ENCODE measurements around the gene CACNA1D.
"Not testable (repeated sequence)": the region's sequence is repeated elsewhere in the genome, so short reads cannot be mapped to it uniquely, and the experiment has no call there.

Gene CACNA1D

DNA sequence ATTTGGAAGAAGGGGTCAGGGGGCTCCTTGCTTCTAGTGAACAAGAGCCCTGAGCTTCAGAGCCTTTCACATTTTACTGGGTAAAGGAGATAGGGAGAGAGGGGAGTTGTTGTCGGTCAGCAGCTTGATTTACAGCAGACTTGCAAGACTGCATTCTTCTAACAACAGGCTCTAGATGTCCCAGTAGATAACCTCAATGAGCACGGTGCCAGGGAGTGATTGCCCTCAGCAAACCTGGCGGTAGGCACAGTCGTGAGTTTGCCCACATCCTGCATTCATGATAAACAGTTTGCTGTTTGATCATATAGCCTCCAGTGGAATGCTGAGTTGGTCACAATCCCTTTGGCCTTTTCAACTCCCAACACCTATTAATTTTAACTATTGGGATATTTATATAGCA is 170.4 kb downstream of the CACNA1D start:
- not testable (repeated sequence) for DNase-seq

DNA sequence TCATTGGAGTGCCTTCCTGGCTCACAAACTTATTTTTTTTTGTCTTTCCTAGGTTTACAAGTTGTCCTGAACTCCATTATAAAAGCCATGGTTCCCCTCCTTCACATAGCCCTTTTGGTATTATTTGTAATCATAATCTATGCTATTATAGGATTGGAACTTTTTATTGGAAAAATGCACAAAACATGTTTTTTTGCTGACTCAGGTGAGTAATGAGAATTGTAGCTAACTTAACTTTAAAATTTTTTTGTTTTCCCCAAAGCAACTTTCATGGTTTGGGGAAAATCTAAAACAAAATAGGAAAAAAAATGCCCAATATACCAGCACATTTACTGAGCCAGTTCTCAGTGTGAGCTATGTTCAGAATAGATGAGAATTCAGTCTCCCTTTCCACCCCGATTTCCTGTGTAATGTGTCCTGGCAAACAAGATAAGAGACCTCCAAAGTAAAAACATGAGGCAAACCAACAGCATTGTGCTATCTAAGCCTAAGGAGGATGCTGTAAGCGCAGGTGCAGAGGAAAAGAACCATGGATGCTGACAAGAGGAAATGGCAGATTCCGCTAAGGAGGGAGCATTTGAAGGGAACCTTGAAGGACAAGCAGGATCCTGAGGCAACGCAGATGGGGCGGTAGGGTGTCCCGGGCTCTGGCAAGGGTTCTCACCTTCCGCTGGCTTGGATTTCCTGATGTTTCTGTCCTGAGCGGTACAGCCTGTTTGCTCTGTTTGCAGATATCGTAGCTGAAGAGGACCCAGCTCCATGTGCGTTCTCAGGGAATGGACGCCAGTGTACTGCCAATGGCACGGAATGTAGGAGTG is 171.4 kb downstream of the CACNA1D start:
- no peak for DNase-seq

DNA sequence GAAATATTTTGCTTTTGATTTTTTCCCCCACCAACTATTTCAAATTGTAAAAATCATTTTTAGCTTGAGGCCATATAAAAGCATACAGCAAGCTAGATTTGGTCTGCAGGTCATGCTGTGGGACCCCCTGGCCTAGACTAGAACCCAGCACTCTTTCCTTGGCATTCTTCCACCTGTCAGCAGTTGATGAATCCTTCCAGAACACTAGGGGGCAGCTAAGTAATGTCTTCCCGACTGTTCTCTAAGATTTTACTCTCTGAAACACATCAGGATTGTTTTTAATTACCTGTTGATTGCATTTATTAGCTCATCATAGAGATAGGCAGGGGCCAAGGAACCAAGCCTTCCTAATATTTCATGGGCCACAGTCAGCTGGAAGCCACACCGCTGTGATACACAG is 174.5 kb downstream of the CACNA1D start:
- no peak for DNase-seq

DNA sequence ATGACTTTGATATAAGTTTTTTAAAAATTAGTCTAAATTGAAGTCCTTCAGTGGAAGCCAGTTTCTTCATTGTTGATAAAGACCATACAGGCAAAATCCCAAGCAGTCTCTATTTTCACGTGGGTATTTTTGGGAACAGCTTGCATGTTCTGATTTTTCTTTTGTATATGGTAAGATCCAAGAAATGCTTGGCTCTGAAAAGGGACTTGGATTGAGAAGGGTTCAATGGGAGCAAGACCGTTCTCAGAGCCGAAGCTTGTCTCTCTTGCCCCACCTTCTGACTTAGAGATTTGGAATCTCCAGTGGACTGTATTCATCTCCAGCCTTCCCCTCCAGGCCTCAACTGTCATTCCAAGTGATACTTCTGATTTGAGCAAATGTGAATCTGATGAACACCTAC is 176.3 kb downstream of the CACNA1D start:
- DNase-seq = no peak

DNA sequence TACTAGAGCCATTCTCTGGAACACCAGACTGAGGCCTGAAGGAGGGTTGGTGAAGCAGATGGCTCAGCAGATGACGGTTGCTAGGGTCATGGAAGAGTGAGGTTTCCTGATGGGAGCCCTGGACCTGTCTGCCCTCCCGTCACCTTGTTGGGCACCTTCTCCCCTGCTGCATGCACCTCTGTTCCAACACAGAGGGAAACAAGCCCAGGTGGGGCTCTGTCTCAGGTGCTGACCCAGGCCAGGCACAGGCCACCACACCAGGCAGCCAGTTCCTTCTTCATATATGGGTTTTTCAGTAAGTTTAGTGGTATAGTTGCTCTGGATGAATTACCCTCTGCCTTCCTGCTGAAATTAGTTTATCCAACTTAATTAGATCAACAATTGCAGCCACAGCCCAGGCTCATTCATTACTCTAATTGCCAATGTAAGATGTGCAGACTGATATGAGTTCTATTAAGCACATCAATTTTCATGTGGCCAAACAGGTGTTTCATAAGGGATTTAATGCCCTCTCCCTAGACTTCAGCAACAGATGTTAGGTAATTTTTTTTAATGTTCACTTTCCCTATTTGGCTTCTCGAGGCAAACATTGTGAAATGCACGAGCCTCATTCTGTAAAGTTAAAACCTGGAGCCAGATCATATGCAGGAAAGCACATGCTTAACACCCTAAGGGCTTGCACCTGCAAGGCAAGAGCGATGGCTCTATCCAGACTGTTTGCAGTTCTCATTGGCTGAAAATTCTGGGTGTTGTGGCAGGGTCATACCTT is 177.0 kb downstream of the CACNA1D start:
- DNase-seq = no peak

DNA sequence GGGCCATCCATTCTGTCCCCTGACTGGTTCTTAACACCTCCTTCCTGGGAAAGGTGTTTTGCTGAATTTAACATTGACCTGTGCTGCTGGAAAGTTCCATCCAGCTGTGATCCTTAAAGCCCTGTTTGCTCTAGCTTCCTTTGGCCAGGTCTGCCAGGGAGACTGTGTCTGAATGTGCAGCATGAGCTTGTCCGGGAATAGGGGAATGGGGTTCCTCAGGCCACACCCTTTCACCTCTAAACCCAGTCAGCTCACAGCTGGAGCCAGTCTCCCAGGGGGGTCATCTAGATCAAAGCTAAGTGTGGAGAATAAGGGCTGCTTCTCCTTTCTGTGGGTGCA is 177.5 kb downstream of the CACNA1D start:
- no peak for DNase-seq

DNA sequence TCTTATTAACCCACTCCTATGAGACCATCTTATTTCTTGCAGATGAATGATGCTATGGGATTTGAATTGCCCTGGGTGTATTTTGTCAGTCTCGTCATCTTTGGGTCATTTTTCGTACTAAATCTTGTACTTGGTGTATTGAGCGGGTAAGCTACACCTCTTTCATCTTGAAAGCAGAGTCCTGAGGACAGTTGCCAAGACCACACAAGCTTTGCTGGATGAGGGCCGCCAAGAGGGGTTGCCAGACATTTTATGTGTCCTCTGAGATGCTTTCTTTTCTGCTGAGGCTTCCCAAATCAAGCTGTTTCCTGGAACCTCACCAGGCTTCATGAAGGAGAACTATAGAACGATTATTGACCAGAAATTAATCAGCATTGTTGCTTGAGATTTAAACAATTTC is 178.6 kb downstream of the CACNA1D start:
- DNase-seq = no peak

DNA sequence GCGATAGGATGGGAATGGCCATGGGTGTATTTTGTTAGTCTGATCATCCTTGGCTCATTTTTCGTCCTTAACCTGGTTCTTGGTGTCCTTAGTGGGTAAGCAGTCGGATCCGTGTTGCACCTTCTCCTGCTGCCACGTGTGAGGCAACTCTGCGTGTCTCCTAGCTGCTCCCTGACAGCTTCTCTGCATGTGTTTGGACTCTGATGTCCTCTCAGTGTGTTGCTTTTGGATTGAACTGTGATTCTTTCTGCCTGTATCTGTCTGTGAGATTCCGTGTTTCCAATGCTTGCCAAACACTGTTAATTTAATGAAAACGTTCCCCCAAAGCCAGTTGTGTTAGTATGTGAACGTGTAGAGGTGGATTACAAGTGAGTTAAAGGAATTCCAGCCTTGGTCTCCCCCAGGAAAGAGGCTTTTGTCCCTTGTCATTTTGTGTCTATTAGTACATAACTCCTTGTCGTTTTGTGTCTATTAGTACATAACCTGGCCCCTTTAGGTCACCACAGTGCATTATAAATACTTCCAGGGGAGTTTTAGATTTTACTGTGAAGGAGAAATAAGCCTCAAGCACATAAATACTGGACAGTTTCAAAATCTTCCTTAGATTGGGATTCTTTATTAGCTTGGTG is 179.4 kb downstream of the CACNA1D start:
- no peak for DNase-seq

DNA sequence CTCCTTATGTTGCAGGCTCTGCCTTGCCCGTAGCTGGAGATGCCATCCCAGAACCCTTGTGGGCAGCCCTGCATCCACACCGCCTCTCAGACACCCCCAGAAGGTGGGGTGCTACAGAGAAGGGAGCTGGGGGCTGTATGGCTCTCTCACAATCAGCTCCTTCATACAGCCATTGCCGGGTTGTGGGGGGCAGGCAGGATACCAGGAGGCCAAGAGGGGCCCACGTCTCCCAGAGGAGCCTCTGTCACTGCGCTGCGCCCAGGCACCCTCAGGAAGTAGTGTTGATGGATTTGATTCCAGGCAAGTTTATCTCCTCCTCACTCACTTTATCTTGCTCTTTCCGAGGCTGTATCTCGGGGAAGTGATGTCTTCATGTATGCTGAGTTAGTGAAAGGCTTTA is 180.2 kb downstream of the CACNA1D start:
- no peak for DNase-seq

DNA sequence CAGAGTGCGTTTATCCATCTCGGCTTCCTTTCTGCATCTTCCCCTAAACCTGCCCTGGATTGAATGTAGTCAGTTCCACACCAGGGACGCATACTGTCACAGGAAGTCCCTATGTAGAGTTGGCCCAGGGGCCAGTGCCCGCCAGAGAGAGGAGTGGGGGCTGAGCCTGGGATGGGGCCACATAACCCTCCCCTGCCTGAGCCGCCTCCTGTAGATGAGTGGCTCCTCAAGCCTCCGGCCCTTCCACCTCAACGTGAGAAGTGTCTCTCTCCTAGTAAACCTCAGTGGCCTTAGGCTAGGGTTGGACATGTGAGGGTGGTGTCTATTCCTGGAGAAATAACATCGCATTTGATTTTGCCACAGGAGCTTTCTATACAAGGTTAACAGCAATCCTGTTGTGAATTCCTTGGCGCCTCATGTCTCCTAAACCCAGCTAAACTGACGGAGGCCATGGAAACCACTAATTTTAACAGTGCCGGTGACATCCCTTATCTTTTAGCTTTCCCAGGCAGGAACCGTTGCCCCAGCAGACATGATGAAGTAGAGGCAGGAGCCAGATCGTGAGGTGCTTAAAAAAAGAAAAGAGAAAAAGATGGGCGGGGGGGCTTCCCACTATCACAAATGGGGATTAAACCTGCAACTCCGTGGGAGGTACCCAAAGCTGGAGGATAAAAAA is 180.7 kb downstream of the CACNA1D start:
- DNase-seq = no peak

DNA sequence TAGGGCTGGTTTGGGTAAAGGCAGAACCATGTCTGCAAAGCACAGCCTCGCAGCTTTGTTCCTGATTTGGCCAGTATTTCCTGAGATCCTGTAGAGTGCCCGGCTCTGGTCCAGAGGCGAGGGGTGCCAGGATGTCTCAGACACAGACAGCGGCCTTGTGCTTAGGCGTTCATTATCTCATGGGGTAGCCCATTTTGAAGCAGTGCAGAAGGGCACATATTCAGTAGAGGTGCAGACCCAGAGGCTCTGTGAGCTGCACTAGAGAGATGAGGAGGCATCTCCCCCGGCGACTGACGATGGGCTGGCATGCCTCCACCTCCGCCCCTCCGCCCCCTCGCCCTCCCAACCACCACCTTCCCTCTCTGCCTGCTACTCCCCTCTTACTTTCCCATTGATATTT is 181.5 kb downstream of the CACNA1D start:
- no peak for DNase-seq

DNA sequence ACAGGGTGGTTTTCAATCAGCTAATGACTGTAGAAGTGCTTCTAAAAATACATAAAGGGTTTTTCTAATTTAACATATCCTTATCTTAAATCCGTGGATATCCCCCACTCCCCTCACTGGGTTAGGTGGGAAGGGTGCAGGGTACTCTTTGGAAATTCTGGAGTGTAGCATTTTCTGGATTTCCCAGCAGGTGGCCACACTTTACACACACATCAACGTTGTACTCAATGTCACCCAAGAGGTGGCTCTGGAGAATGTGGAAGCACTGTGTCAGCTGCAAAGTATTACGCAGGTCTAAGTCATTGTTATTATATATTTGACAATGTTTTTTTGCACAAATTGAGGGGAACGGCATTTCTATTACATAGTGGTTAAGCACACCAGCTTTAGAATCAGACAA is 183.0 kb downstream of the CACNA1D start:
- DNase-seq = no peak

DNA sequence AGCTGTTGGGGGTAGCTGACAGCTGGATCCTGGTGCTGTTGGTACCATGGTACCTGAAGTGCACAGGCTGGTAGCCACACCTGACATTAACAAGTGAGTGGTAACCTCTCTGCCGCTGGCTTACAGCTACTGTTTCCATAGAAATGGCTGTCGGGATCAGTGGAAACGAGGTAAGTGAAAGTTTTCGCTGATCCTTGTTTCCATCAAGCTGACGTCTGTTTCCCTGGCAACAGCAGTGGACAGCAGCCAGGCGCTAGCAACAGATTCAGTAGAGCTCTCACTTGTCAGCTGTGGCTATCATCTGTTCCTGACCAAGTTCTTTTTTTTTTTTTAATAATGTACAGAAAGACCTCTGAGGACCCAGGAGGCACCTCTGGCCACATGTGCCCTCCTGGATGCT is 185.6 kb downstream of the CACNA1D start:
- no peak for DNase-seq

DNA sequence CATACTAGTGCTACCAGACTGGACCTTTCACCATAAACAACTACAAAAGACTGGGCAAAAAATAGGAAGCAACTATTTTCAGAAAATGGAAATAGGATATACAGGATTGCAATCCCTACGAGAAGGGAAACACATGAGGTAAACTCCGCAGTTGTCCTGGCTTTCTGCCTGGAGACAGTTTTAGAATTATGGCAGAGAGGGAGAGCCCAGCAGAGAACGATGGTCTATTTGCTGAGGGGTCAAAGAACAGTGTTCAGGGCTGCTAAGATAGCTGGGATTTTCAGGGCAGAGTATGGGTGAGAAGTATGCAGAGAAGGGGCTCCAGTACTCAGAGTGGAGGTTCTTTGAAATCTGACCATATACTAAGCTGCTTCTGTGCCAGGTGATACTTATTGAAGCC is 188.4 kb downstream of the CACNA1D start:
- DNase-seq = no peak

DNA sequence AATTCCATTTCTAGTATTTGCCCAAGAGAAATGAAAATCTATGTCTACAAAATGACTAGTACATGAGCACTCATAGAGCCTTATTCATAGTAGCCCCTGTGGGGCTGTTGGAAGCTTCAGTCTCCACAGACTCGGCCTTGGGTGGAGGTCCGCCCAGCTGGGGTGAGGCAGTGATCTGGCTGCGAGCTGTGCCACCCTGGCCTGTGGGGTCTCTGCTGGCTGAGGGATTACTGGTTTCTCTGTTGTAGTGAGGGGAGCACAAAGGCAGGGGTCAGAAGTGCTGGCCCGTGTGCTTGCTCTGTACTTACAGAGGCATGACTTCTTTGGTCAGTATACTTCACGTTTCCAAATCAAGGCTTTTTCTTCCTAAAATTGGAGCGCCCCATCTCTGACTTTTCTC is 193.7 kb downstream of the CACNA1D start:
- DNase-seq = no peak

DNA sequence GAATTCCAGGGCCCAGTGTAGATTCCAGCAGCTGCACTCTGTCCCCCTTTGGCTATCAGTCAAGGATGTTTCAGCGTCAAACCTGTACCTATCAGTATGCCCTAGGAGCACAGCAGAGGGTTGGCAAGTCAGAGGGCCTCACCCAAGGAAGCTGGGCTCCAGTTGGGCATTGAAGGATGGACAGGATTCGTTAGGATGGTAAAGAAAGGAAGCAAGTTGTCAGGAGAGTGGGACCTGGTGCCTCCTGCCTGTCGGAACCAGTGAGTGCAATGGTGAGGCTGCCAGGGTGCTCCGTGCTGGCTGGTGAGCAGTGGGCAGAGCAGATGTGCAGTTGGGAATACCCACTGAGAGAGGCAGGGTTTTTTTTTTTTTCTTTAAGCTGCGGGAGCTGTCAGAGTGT is 194.6 kb downstream of the CACNA1D start:
- no peak for DNase-seq

DNA sequence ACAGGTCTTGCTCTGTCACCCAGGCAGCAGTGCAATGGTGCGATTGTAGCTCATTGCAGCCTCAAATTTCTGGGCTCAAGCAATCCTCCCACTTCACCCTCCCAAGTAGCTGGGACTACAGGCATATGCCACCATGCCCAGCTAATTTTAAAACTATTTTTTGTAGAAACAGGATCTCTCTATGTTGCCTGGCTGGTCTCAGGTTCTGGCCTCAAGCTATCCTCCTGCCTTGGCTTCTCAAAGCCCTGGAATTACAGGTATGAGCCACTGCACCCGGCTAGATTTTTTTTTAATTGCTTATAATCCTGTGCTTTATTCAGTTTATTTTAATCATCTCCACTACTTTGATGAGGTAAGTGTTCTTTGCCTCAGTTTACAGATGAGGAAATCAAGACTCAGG is 195.3 kb downstream of the CACNA1D start:
- DNase-seq = no peak

DNA sequence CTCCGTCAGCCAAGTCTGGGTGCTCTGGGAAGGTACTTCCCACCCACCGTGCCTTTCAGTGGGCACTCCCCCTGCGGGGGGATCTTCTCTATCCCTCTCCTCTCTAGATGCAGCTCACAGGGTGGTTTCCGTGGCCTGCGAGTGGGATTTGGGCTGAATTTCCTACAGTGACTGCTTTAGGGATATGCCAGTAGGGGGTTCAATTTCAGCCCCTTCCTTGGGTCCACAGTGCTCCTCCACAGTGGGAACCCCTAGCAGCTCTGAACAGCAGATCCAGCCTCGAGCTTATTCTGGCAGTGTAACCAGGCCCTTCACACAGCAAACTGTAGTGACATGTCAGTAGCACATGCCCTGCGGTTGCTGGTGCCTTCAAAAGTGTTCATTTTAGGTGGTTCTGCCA is 196.1 kb downstream of the CACNA1D start:
- no peak for DNase-seq

DNA sequence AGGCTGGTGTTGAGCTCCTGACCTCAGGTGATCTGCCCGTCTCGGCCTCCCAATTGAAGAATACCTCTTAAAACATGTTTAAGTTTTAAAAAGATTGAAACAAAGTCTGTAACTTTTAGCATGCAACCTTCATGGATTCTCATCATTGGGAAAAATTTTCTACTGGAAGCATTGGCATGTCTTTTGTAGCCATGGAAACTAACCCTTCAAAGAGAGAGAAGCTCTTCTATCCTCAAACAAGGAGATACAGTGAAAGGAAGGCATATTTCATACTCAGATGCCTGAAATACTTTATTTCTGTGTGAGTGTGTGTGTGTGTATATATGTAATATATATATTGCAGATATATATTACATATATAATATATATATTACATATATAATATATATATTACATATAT is 196.9 kb downstream of the CACNA1D start:
- DNase-seq = no peak

DNA sequence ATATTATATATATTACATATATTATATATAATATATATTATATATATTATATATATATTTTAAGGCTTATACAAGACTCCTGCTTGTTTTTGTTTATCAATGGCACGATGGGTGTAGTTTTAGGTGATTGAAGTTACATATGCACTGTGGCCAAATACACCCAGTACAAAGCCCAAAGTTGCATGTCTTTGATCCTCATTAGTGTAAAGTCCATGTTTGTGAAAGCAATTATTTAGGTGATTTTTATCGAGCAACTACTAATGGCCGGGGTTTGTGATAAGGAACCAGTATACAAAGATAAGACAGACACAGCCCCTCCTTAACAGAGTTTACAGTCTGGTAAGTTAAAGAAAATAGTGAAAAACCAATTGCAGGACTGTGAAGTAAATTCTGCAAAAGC is 197.5 kb downstream of the CACNA1D start:
- no peak for DNase-seq

DNA sequence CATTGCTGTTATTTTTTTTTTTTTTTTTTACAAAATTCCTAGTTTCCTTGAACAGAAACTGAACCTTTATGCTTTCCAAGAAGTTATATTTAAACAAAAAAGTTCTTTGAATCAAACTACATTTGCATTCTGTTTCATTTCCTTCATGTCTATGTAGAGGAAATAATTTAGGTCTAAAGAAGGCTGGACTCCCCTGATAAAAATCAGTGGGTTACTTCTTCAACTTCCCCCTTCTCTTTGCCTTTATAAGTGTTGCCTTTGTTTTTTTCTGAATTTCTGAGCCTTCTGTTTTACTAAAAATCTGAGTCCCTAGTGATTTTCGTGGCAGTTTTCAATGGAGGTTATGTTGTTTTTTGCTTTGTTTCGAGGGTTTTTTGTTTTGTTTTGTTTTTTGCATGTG is 199.0 kb downstream of the CACNA1D start:
- no peak for DNase-seq

DNA sequence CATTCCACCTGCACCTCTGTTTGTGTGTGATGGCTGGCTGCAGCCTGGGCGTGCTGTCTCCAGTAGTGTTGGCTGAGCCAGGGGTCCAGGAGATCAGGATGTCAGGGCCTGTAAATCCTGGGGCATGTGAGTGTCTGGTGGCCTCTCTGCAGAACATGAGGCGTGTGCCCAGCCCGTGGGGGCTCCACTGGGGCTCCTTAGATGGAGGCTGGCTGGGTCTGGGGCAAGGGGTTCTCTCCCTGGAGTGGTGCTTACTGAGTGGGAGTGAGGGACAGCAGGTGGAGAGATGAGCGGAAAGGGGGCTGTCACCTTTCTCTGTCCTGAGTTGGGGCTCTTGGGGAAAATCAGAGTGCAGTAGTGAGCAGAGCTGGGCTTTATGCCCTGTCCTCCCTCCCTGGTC is 199.6 kb downstream of the CACNA1D start:
- DNase-seq = no peak

DNA sequence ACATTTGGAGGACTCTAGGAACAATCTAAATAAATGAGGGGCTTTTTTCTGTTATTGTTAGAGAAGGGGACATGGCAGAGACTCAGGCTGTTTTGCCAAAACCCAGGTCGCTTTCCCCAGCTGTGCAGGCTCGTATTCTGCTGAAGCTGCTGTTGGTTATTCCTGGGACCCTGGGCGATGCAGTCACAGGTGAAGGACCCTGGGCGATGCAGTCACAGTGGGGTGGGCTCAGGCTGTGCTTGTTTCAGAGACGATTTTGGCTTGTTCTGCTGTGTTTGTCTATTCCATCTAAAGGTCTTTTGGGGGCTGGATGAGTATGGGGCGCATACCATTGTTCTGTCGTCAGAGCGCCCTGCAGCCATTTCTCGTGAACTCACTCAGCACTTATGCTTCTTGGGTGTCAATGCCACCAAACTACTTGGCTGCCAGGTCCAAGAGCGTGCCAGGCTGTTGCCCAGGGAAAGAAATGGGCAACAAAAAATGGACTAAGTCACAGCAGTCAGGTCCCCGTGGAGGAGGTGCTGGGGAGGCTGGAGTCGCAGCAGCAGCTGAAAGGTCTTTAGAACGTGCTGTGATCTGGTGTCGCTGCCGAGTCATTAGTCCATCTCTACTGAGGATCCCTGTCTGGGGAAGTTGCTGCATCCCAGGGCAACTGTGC is 200.4 kb downstream of the CACNA1D start:
- DNase-seq = no peak

Measured in activated T-cell treated with anti-CD3 and anti-CD28 coated beads for 4 hours (primary cell).